ENCODE data around the gene DNAJC6.

DNA sequence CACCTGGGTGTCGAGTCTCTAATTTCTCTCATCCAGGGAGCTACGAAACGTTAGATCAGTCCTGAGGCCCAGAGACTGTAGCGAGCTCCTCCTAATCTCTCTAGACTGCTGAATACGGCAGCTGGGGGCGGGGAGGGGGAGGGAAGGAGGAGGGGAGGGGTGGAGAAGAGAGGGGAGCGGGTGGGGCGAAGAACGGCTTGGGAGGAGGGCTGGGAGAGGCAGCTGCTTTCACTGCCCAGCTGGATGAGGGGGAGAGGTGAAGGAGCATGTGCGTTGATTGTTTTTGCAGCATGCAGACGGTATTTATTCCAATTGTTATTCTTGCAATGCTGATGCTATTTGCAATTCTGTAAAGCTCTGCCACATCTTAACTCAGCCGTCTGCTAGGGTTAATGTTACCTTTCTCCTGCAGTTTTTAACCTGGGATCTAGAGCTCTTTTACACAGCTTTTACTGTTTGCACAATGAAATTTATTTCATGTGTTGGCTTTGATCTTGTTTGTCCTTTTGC is 790 bp downstream of the DNAJC6 start:
- no peak for TF ChIP-seq EZH2 (IDR thresholded peaks at IDR 0.05)
- no peak for TF ChIP-seq POLR2AphosphoS5 (IDR thresholded peaks at IDR 0.05; ENCODE audit: borderline replicate concordance, low read depth, low read length)
